ENCODE results near the gene HOXA10.

DNA sequence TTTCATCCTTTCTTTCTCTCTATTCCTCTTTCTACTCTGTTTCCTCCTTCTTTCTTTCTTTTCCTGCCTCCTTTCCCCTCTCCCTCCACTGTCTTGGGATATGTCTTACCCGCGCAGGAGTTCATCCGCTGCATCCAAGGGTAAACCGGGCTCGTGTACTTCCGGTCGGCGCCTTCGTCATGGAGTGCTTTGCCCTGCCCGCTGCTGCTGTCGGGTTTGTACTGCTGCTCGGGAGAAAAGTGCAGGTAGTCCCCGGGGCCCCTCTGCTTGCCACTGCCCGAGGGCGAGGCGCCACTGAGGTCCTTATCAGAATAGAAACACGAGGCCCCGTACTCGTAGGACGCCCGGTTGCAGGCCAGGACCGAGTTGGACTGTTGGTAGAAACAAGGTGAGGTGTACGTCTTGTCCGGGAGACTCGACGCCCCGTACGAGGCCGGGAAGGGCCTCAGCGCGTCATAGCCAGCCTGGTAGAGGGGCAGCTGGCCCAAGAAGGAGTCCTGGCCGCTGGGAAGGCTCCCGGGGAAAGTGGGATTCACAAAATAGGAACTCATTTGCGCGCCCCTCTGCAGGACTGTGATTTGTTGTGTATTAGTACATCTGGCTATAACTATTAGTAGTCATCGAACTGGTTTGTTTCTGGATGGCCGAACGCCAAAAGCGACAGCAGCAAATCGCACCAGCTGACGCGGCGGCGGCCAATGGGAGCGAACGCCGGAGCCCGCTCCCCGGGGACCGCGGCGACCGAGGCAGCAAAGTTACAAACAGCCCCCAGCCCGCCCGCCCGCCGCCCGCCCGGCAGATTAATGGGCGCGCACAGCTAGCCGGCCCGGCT is 26.7 kb downstream of the HOXA10 start, which contains the start of gene HOXA6:
- TF ChIP-seq, protein P1, sequence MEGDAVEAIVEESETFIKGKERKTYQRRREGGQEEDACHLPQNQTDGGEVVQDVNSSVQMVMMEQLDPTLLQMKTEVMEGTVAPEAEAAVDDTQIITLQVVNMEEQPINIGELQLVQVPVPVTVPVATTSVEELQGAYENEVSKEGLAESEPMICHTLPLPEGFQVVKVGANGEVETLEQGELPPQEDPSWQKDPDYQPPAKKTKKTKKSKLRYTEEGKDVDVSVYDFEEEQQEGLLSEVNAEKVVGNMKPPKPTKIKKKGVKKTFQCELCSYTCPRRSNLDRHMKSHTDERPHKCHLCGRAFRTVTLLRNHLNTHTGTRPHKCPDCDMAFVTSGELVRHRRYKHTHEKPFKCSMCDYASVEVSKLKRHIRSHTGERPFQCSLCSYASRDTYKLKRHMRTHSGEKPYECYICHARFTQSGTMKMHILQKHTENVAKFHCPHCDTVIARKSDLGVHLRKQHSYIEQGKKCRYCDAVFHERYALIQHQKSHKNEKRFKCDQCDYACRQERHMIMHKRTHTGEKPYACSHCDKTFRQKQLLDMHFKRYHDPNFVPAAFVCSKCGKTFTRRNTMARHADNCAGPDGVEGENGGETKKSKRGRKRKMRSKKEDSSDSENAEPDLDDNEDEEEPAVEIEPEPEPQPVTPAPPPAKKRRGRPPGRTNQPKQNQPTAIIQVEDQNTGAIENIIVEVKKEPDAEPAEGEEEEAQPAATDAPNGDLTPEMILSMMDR (IDR thresholded peaks at IDR 0.05; ENCODE audit: low read length): no peak
- no peak for TF ChIP-seq EZH2 (optimal IDR thresholded peaks at IDR 0.05; ENCODE audit: low read depth, low read length)
- TF ChIP-seq EZH2phosphoT487 (IDR thresholded peaks at IDR 0.05; ENCODE audit: low read length): no peak

Measured in MM.1S (cell line).